C4-2B (cell line): ENCODE measurements around the gene SGPL1.

Experiments
- ZFX ChIP-seq: fragments of 450-650 bp; IDR thresholded peaks from 2 replicates; pipeline ENCODE4 v1.6.1; 2017
- TF ChIP-seq, protein P1 (sequence below): fragments of 450-650 bp; conservative IDR thresholded peaks from 2 replicates; pipeline ENCODE4 v1.5.1; 2017; ENCODE audit warnings: mild to moderate bottlenecking

DNA sequence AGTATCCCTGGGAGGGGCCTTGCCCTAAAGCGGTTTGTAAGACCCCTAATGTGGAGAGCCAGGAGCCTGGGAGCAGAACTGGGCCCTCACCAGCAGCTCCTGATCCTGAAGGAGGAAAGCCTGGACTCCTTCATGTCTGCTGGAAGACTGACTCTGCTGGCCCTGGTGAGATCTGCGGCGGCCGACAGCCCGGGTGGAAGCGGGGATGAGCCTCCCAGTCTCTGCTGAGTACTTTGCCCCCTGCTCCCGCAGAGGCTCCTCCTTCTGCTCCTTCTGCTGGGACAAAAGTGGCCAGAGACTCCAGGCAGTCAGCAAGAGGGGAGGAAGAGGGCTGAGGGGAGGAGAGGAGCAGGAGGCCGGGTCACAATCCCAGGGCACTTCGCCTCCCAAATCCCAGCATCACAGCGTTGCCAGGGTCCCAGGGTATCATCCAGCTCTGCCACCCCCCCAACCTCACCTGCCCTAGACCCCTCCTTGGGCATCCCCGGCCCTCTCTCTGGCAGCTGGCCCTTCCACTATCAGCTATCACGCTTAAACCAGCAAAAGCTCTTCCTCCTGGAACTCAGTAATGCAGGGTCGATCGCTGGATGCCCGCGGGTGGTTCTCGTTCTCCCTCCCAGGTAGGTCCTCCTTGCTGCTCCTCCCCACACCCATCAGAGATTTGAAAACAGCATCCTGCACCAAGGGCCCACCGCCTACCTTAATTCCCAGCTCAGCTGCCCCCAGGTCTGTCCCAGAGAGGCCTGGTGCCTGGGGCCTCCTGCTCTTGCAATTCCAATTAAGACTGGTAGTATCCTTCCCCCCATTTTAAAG lies 38.5 kb upstream of the SGPL1 start:
- TF ChIP-seq, protein P1, sequence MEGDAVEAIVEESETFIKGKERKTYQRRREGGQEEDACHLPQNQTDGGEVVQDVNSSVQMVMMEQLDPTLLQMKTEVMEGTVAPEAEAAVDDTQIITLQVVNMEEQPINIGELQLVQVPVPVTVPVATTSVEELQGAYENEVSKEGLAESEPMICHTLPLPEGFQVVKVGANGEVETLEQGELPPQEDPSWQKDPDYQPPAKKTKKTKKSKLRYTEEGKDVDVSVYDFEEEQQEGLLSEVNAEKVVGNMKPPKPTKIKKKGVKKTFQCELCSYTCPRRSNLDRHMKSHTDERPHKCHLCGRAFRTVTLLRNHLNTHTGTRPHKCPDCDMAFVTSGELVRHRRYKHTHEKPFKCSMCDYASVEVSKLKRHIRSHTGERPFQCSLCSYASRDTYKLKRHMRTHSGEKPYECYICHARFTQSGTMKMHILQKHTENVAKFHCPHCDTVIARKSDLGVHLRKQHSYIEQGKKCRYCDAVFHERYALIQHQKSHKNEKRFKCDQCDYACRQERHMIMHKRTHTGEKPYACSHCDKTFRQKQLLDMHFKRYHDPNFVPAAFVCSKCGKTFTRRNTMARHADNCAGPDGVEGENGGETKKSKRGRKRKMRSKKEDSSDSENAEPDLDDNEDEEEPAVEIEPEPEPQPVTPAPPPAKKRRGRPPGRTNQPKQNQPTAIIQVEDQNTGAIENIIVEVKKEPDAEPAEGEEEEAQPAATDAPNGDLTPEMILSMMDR = no peak
- TF ChIP-seq ZFX = no peak
